CD4-positive, alpha-beta T cell treated with Interleukin-21 for 1 hour (primary cell): ENCODE results near the gene CUBN.
A peak's percentile ranks its signal among the peaks of the same experiment; 100 is the strongest.

Experiments
- DNase-seq: peaks from one replicate; pipeline ENCODE4 v3.0.0-alpha.2; 2020

Gene CUBN

DNA sequence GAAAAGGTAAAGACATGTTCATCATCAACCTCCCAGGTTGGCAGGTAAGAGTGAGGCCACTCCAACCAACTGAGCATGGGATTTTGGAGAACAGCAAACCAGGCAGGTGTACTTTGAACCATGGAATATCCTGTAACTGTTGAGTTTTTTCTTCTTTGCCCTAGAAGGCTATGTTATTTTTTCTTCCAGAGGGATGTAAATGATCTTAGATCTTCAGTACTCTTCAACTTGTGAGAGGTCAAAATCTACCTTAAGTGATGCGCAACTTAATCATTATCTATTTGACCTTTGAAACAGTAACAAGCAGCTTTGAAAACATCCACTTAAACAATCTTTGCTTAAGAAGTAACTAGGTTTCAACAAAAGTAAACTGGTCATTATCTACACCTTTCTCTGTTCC lies at the start of gene CUBN:
Gene CUBN (minus strand): TSS at position 71 of the 400 bp plus-strand sequence. CDS start 46 bp downstream, at position 25.
- no peak for DNase-seq

GRCh38 chr10:17179002-17179401 lies 49.4 kb upstream of the CUBN start:
- no peak for DNase-seq

- no peak for DNase-seq
Observed at GRCh38 chr10:17178006-17178405, 48.4 kb upstream of the CUBN start.

DNA sequence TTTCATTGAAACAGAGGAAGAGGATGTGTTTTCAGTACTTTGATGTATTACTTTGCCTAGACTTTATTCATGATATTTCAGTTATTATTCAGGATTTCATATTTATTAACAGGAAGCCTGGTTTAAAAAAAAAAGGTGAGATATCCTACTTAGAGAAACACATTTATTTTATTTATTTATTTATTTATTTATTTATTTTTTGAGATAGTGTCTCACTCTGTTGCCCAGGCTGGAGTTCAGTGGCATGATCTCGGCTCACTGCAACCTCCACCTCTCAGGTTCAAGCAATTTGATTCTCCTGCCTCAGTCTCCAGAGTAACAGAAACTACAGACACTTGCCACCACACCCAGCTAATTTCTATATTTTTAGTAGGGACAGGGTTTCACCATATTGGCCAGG lies 47.4 kb upstream of the CUBN start:
- no peak for DNase-seq

DNA sequence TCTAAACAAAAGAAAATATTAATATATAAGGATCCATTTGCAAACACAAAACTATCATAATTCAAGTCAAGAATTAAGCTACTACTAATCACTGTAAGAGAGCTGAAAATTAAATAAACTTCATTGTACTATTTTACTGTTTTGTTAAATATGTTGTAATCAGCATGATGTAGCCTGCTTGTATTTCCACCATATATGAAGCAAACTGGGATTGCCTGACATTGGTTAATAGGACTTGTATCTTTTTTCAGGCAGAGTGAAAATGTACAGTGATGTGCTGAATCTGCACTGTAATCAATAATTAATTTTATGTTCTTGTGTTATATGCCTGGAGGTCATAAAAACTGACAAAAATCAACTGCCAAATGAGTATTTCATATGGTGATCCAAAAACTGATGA lies 46.5 kb upstream of the CUBN start:
- no peak for DNase-seq

GRCh38 chr10:17175551-17175950 lies 45.9 kb upstream of the CUBN start:
- DNase-seq = no peak

DNA sequence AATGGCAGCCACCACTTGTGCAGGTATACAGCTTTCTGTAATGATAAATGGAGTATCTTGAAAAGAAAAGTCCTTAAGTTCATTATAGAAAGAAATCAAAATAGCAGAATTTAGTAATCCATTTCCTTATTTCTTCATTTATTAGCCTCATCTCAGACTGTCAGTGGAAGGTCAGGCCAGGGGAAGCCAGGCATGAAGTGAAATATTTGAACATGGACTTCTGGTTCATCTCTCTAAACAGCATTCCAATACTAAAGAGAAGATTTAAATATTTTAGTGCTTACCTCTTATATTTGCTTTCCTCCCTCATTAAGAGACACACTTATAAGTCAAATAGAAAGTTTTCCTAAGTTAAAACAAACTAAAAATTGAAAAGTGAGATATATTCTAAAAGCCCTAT lies 45.0 kb upstream of the CUBN start:
- DNase-seq = no peak

GRCh38 chr10:17171141-17171641 lies 41.6 kb upstream of the CUBN start:
- DNase-seq = no peak

DNA sequence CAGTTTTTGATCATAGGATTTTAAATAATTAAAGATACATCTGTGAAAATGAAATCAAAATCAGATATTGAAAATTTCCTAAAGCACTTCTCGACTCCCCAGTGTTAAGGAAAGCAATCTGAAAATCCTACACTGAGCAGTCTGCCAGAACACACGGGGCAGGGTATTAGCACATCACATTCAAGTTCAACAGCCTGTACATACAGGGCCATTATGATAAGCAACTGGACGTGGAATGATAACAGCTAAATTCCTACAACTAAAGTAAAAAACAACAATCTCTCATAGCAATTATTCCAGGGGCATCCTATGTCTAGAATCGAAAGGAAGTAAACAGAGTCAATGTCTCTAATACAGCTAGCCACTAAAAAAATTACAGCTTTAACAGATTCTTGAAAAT lies 40.2 kb upstream of the CUBN start:
- DNase-seq = no peak

DNA sequence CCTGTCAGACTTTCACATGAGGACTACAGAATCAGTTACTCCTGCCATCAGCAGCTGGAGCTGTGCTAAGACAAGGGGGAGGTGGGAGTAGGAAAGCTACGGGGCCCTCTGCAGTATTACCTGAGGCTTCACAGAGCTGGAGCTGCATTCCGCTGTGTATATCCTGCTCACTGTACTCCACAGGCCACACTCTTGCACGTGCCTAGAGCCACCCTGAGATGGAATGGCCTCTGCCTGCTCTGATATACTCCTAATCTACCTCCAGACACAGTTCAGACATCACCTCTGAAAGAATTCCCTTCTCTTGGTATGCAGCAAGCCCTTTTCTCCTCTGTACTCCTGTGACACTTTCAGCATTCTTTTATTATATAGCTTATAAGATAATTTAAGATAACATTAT lies 37.1 kb upstream of the CUBN start:
- no peak for DNase-seq

GRCh38 chr10:17162828-17163227 lies 33.2 kb upstream of the CUBN start:
- no peak for DNase-seq

- no peak for DNase-seq
Observed at GRCh38 chr10:17161775-17162174, 32.2 kb upstream of the CUBN start.

DNA sequence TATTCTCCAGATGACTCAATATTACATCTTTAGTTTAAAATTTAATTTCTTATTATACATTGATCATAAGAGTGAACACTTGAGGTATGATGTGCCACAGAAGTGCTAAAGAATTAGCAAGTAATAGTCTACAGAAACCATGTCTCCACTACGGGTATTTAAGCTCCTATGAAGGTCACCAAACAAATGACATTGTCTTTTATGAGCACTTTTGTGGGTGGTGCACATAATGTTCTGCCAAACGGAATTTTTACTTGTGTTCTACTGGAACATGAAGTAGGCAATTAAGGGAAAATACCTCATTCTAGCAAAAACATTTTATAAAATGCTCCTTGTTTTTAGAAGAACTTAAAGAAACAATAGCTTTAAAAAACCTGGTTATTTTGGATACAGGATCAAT lies 27.4 kb upstream of the CUBN start:
- no peak for DNase-seq

DNA sequence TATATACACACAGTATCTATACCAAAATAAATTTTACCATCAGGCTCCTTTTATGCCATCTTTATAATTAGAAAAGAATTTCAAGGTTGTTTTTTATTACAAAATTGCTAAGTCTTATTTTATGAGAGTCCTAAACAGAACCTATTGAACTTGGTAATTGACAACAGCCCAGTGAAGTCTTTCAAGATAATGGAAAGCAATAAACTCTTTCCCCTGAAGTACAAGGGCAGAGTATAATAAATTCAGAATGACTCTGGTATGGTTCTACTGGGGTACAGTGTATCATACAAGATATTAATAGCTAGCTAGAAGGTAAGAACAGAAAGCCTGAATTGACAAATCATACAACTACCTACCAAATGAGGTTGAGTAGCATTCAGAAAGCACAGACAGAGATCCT lies 26.2 kb upstream of the CUBN start:
- DNase-seq = no peak

DNA sequence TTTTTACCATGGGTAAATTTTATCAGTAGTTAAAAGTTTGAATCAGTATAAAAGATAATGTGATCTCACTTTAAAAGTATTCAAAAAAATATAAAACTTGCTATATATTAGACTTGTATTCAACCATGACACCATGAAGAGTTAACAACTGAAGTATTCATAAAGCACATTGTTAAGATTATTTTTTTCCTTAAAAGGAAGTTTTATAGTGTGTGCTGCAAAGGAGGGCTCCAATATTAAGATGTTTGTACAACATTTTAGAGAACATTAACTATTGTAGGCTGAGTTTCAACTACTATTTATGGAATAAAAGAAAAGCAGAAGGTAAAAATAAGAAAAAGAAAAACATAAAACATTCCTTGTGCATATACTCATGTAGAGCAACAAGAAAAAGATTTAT lies 24.5 kb upstream of the CUBN start:
- no peak for DNase-seq

DNA sequence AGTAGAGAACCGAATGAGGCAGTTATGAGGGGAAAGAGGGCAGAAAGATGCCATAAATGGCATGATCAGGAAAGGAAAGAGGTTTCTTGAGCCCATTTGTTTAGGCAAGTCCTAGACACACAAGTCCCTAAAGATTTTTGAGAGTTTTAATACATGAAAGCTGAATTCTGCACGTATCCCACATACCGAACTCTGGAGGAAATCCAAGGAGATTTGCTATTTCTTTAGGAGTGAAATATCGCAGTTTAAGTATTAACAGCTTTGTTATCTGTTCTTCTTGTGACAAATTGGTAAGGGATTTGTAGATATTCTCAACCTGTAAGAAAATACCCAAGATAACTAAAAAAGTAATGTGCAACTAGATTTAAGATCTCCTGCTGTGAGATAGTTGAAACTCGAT lies 23.7 kb upstream of the CUBN start:
- no peak for DNase-seq

GRCh38 chr10:17151716-17152115 lies 22.1 kb upstream of the CUBN start:
- no peak for DNase-seq

DNA sequence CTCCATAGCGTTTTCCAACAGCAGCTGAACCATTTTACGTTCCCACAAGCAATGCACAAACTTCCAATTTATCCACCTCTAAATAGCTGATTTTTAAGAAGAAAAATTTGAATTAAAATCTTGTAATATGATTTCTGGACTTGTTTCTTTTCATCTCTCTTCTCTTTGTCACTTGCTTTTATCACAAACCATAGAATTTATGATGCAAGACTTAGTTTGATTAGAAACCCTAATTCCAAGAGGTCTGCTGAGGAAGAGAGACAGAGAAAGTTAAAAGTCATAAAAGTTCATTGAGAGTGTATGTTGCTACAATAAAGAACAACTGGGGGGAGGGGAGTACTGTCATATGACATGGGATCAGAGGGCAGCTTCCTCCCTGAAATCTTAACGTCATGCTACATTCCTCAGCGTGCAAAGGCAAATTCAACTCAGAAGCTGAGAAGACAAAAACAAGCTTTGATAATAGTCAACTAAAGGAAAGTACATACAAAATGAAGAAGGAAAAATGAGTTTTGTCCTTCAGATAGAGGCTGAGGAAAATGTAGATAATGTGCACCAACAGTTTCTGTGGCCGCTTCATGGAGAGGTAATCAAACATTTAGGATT lies 18.4 kb upstream of the CUBN start:
- DNase-seq = no peak

GRCh38 chr10:17146892-17147291 lies 17.3 kb upstream of the CUBN start:
- DNase-seq = no peak

DNA sequence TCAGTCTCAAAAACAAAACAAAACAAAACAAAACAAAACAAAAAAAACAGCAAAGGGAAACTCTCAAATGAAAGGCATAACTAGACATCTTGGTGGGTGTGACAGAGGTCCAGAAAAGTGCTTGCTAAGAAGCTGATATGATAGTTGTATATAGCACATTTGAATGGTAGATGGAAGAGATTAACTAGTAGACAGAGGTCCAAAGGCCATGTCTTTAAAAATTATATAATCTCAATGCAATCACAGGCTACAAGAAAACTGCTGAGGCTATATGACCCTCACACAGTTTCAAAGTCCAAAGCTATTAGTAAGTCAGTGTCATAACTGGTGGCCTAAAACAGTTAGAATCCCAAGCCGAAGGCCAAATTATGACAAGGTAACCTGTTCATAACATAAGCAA lies 15.6 kb upstream of the CUBN start:
- DNase-seq = no peak

DNA sequence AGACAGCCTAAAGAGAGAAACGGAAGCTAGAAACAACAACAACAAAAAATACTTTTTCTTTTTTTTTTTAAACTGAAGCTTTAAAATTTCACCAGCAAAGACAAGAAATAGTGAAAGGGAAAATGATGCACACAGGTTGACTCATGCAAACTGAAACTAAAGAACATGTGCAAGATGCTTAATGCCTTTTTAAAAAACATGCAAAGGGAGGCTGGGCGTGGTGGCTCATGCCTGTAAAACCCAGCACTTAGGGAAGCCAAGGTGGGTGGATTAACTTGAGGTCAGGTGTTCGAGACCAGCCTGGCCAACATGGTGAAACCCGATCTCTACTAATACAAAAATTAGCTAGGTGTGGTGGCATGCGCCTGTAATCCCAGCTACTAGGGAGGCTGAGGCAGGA lies 15.1 kb upstream of the CUBN start:
- peak; percentile 11 for DNase-seq

GRCh38 chr10:17144032-17144431 lies 14.4 kb upstream of the CUBN start:
- no peak for DNase-seq

DNA sequence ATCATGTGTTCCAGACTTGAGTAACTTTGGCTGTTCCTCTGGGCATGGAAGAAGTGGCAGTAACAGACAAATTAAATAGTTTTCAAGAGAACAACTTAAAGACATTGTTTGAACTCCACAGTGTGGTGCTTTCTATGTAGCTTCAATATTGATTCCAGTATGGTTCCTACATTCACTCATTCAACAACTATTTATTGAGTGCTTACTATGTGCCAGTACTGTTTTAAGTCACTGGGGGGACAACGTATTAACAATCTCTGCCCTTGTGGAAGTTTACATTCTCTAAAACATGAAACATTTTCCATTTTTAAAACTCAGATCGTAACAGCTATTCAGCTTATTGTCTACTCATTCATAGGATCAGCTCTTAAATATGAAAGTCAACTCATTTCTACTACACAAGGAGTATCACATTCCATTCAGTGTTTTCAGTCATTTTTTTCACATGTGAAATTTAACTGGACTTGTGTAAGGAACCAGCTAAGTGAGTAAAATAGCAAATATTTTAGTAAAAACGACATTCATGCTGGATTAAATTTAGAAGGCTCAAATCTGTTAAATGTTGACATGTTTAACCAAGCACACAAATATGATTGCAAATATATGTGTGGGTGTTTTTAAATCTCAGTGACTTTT lies 13.6 kb upstream of the CUBN start:
- no peak for DNase-seq

DNA sequence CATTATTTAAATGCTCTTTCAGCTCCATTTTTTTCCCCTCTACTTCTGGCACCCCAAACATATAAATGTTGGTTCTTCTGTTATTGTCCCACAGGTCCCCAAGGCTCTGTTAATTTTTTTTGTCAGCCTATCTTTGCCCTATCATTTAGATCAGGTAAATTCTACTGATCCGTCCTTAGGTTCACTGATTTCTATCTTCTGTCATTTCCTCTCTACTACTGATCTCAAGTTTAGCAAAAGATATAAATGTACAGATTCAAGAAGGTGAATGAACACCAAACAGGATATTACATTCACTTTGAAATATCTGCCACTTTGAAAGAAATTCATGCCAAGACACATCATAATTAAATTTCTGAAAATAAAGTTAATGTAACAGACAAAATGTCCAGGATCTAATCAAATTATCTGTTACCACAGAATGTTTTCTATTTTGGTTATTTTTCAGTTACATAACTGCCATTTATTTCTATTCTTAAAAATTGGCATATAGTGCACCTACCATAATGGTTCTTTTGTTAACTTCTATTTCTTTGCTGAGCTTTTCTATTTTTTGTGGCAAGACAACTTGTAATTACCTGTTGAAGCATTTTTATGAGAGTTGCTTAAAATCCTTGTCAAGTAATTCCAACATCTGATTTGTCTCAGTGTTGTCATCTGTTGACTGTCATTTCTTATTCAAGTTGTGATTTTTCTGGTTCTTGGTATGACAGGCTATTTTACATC lies 12.1 kb upstream of the CUBN start:
- DNase-seq = no peak
